Activated CD4-positive, alpha-beta T cell treated with anti-CD3 and anti-CD28 coated beads, Interleukin-2, amount 50 U/mL, for 4 hours (primary cell): Measurements from ENCODE around the gene GBGT1.
A peak's percentile ranks its signal among the peaks of the same experiment; 100 is the strongest.

Source experiments
- DNase-seq, 2 experiments: peaks; one replicate each; pipeline ENCODE4 v3.0.0-alpha.2; 2020

Gene GBGT1

GRCh38 chr9:133160742-133161546, 2.8 kb downstream of the GBGT1 start:
- DNase-seq, result peak; percentile 27 to 37

DNA sequence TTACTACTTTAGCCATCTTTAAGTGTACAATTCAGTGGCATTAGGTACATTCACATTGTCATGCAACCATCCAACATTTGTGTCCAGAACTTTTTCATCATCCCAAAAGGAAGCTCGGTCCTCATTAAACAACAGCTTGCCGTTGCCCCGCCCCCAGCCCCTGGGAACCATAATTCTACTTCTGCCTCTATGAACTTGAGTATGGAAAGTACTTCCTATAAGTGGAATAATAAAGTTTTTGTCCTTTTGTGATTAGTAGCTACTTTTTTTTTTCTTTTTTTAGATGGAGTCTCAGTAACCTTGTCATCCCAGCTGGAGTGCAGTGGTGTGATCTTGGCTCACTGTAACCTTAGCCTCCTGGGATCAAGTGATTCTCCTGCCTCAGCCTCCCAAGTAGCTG, 5.0 kb downstream of the GBGT1 start:
- no peak for DNase-seq

DNA sequence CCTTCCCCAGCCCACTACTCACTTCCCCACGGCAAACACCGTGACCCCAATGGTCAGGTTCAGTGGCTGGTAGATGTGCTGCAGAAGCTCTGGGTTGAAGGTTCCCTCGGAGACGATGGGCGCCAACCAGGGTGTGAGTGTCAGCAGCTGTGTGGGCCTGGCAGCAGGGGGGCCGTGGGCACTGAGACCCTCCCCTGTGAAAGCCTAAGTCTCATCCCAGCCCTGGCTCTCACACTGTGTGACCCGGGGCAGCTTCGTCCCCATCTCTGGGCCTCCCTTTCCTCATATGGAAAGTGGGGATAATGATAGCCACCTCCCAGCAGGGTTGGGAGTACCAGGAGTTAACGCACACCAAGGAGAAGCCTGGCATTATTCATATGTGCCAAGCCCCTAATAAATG, 8.6 kb downstream of the GBGT1 start:
- DNase-seq, result no peak

GRCh38 chr9:133154097-133154989, 9.4 kb downstream of the GBGT1 start:
- DNase-seq, result no peak

DNA sequence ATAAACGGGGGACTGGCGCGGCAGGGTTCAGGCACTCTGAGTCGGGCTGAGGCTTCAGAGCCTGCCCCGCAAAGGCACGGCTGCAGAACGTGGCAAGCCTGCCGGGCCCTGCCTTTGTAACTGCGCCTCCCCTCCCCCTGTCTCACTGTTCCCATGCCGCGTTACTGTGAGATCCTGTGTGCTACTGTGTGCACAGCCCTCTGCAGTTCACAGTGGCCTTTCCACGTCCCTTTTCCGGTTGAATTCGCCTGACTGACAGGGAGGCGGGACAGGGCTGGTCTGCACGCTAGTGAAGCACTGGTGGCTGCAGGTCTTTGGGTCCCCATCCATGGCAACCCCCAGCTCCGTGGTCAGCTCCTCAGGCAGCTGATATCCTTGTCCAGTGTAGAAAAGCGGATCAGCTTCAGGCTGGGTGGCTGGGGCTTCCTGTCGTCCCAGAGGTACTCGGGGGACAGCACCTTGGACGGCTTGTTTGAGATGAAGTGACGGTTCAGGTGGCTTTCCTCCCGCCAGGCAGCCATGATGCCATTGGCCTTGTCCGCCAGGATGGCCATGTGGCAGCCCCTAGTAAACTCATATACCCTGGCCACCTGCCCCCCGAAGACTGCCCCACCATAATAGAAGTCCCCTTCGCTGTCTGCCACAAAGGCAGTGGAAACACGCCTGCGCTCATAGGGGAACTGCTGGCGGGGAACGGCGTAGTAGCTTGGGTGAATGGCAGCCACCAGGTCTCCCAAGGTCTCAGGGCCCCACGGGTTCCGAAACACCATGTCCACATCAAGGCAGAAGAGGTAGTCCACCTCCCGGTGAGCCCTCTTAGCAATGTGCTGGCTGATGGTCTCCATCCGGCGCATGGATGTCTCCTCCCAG, 10.3 kb downstream of the GBGT1 start:
- DNase-seq, result no peak

DNA sequence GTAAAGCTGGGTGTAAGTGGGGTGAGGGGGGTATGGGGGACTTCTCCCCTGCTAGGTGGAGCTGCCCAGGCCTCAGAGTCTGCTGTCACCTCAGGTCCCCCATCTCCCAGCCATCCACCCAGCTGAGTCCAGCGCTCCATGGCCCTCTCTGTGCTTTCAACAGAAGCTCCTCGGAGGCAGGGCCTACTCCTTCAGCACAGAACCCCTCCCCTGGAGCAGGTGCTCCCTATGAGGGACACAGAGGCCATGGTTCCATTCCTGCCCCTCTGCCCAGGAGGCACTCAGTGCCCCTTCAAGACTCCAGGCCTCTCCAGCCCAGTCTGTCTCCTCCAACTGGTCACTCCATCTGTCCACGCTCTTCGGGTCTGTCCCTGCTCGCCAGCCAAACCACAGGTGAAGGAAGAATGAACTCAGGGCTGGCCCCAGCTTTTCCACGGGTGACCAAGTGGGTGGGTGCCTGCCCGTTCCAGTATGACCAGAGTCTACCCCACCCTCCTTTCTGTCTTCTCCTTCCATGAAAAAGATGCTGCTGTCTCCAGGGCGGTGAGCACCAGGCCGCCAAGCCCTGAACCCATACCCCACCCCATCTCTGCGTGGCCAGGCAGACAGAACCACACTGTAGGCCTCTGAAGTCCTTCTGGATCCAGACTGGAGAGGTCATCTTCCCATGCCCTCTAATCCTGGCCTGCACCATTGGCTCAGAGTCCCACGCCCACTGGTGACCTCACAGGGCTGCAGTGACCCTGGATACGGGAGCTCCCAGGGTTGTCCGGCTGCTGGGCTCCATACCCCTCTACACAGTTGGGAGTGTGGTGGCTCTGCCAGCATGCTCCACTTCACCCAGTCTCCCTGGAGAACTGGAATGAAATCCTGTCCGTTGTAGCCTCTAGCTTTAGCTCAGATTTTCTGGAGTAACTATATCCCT, 11.9 kb downstream of the GBGT1 start:
- DNase-seq, result no peak

DNA sequence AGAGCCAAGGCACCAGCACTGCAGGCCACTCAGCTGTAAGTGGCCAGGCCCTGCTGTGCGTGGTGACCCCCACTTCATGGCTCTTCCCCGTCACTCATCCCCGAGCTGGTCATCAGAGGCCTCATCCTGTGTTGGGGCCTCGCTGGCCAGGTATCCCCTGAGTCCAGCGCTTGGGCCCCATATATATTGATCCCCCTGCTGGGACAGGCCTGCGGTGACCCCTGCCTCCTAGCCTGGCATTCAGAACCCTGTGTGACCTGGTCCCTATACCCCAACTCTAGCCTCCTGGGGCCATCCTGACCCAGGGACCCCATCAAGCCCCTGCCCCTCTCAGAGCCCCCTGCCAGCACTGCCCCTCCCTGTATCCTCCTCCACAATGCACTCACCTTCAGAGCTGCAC, 12.7 kb downstream of the GBGT1 start:
- no peak for DNase-seq

DNA sequence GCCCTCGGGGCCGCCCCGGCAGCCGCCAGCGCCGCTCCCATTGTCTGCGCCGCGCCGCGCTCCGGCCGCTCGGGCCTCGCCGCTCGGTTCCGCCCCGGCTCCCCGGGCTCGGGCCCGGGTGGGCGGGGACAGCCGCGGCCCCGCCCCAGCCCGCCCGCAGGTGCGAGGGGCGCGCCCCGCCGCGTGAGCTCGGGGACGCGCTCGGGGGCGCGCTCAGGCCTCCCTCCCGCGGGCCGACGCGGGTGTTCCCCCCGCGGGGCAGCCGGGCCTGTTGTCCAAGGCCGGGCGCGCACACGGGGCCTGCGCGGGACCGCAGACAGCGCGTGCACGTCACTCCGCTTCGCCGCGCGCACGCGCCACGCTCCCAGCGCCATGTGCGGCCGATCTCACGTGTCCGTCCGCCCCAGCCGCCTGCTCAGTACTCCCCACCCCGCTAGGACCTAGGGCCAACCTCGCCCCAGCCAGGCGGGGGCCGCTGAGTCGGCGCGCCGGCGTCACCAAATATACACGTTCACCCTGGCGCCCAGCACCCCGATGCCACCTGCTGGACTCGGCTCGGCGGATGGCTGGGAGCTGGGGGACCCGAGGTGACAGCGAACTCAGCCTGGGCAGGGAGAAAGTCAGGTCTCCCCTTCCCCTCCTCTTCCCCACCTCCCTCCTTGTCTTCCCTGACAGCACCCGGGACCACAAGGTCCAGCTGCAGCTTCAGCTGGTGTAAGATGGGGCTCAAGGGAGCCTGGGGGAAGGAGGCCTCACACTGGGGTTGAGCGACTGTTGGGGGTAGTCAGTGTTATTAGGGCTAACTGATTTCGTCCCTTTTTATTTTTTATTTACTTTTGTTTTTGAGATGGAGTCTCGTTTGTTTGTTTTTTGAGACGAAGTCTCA, 14.3 kb downstream of the GBGT1 start:
- DNase-seq, result peak; percentile 71 to 74

- DNase-seq, result peak; percentile 49 to 58
Measured at GRCh38 chr9:133148199-133149129, 15.2 kb downstream of the GBGT1 start.

GRCh38 chr9:133147412-133148198, 16.1 kb downstream of the GBGT1 start:
- peak; percentile 79 to 86 for DNase-seq

GRCh38 chr9:133146746-133147411, 16.8 kb downstream of the GBGT1 start:
- DNase-seq, result no peak

GRCh38 chr9:133144904-133145851, 18.5 kb downstream of the GBGT1 start:
- no peak for DNase-seq

- DNase-seq, result peak; percentile 87 to 90
Measured at GRCh38 chr9:133144142-133144903, 19.4 kb downstream of the GBGT1 start.

DNA sequence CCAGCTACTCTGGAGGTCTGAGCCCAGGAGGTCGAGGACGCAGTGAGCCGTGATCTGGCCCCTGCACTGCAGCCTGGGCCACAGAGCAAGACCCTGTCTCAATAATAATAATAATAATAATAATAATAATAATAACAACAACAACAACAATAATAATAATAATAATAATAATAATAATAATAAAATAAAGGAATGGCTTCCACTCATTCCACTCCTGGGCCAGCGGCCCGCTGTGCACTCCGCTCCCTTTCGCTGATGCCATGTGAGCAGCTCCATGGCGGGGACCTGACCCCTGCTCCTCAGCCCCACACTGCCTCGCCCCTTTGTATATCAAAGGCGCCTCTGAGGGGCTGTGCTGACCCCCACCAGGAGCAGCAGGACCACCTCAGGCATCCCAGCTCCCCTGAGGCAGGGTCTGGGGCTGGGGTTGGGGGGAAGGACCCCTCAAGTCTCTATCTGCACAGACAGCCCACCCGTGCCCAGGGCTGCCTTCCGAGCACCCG, 20.0 kb downstream of the GBGT1 start:
- DNase-seq, result no peak

GRCh38 chr9:133142684-133143622, 20.8 kb downstream of the GBGT1 start:
- peak in 1 of 2 experiments; percentile 16 for DNase-seq
